IMR-90 (cell line): ENCODE results near the gene OR5M8. TPM values are rescaled to one million over a fixed set of nuclear protein-coding genes. Genes with fewer than 3 reads are reported as not detected.

Source experiments
- ATAC-seq: fragments of 200-7000 bp; cut with Tn5 transposase; 2 replicates; pipeline ENCODE4 v1.9.1; 2020; ENCODE audit warnings: low read depth, mild to moderate bottlenecking, moderate library complexity
- BruUV-seq: library from RNA; stranded (reverse); fragments of 400-500 nt; replicated peaks from 2 replicates; lab custom pipeline; 2021; lab: Mats Ljungman, UMichigan
- CTCF ChIA-PET: fragments of 300-600 bp; formaldehyde crosslinking; extraction: SDS; loops from one replicate; lab custom pipeline; 2021; ENCODE audit warnings: antibody characterized with exemption; lab: Yijun Ruan, JAX
- POLR2A ChIA-PET: fragments of 300-600 bp; sonication (Branson Sonifier 250); formaldehyde crosslinking; loops from one replicate; lab custom pipeline; 2022; ENCODE audit warnings: antibody characterized with exemption; ENCODE audit not compliant: unreplicated experiment; lab: Charles Lee
- DNase-seq: peaks from one replicate; pipeline ENCODE4 v3.0.0; 2013
- H2AFZ ChIP-seq: replicated peaks from 2 replicates; pipeline ENCODE3; 2013; ENCODE audit warnings: low read length, mild to moderate bottlenecking; ENCODE audit not compliant: poor library complexity
- H2AK5ac ChIP-seq: 2 replicates; pipeline ENCODE4 v1.6.1; 2013; ENCODE audit warnings: low read depth, low read length, inconsistent platforms
- H2AK9ac ChIP-seq: replicated peaks from 2 replicates; pipeline ENCODE3; 2013; ENCODE audit warnings: mild to moderate bottlenecking, low read depth, low read length, moderate library complexity; ENCODE audit not compliant: poor library complexity
- H2BK120ac ChIP-seq: 2 replicates; pipeline ENCODE4 v1.6.1; 2013; ENCODE audit warnings: low read depth, low read length, inconsistent platforms
- H2BK15ac ChIP-seq: 3 replicates; pipeline ENCODE4 v1.6.1; 2013; ENCODE audit warnings: low read depth, low read length, inconsistent platforms
- H2BK20ac ChIP-seq: 2 replicates; pipeline ENCODE4 v1.6.1; 2013; ENCODE audit warnings: low read depth, mild to moderate bottlenecking, inconsistent platforms, low read length, moderate library complexity
- H2BK5ac ChIP-seq: 2 replicates; pipeline ENCODE4 v1.6.1; 2013; ENCODE audit warnings: mild to moderate bottlenecking, low read depth, low read length, inconsistent platforms; ENCODE audit not compliant: poor library complexity, severe bottlenecking
- H3K14ac ChIP-seq: replicated peaks from 2 replicates; pipeline ENCODE4 v1.6.1; 2013; ENCODE audit warnings: low read depth, low read length, inconsistent platforms
- H3K18ac ChIP-seq: 2 replicates; pipeline ENCODE4 v1.6.1; 2013; ENCODE audit warnings: low read depth, low read length, control low read depth
- H3K23ac ChIP-seq: 2 replicates; pipeline ENCODE4 v1.6.1; 2013; ENCODE audit warnings: low read depth, low read length, inconsistent platforms
- H3K27ac ChIP-seq: 2 replicates; pipeline ENCODE4 v1.5.1; 2013; ENCODE audit warnings: mild to moderate bottlenecking, control low read depth, low read length; ENCODE audit not compliant: insufficient read depth
- H3K27me3 ChIP-seq: 2 replicates; pipeline ENCODE4 v1.6.1; 2013; ENCODE audit warnings: low read length; ENCODE audit not compliant: control insufficient read depth, insufficient read depth
- H3K36me3 ChIP-seq: 2 replicates; pipeline ENCODE4 v1.6.1; 2013; ENCODE audit warnings: low read length, mixed read lengths; ENCODE audit not compliant: control insufficient read depth, insufficient read depth
- H3K4ac ChIP-seq: 2 replicates; pipeline ENCODE4 v1.6.1; 2013; ENCODE audit warnings: low read depth, low read length, inconsistent platforms
- H3K4me1 ChIP-seq: 2 replicates; pipeline ENCODE4 v1.6.1; 2013; ENCODE audit warnings: low read length, mixed read lengths; ENCODE audit not compliant: control insufficient read depth, insufficient read depth
- H3K4me2 ChIP-seq: 2 replicates; pipeline ENCODE4 v1.6.1; 2013; ENCODE audit warnings: low read depth, mild to moderate bottlenecking, control low read depth, low read length, moderate library complexity
- H3K4me3 ChIP-seq: 2 replicates; pipeline ENCODE4 v1.5.1; 2013; ENCODE audit warnings: low read depth, mild to moderate bottlenecking, control low read depth, low read length, moderate library complexity; ENCODE audit not compliant: insufficient read depth
- H3K56ac ChIP-seq: 2 replicates; pipeline ENCODE4 v1.6.1; 2013; ENCODE audit warnings: low read length, inconsistent platforms; ENCODE audit not compliant: insufficient read depth; ENCODE audit errors: extremely low read depth
- H3K79me1 ChIP-seq, 2 experiments: 2 replicates each; pipeline ENCODE4 v1.6.1; 2013; ENCODE audit warnings: low read length in 2 of 2, inconsistent platforms in 1 of 2, low read depth in 1 of 2
- H3K9ac ChIP-seq: 2 replicates; pipeline ENCODE4 v1.6.1; 2013; ENCODE audit warnings: low read depth, low read length, control low read depth
- H3K9me1 ChIP-seq: 2 replicates; pipeline ENCODE4 v1.6.1; 2013; ENCODE audit warnings: low read length, inconsistent platforms; ENCODE audit not compliant: insufficient read depth
- H3K9me3 ChIP-seq: 2 replicates; pipeline ENCODE4 v1.6.1; 2013; ENCODE audit warnings: low read length; ENCODE audit not compliant: control insufficient read depth, insufficient read depth
- H4K20me1 ChIP-seq: 2 replicates; pipeline ENCODE4 v1.6.1; 2013; ENCODE audit warnings: low read length, inconsistent platforms; ENCODE audit not compliant: insufficient read depth
- H4K5ac ChIP-seq: 2 replicates; pipeline ENCODE4 v1.6.1; 2013; ENCODE audit warnings: mild to moderate bottlenecking, low read depth, low read length, control low read depth
- H4K8ac ChIP-seq, 2 experiments: 2 replicates each; pipeline ENCODE4 v1.6.1; 2013; ENCODE audit warnings: low read depth in 2 of 2, low read length in 2 of 2, control low read depth in 1 of 2, inconsistent platforms in 1 of 2
- H4K91ac ChIP-seq: 2 replicates; pipeline ENCODE4 v1.6.1; 2013; ENCODE audit warnings: low read depth, low read length, inconsistent platforms; ENCODE audit not compliant: insufficient read depth
- CTCF ChIP-seq: conservative IDR thresholded peaks from 2 replicates; pipeline ENCODE4 v1.5.1; 2012; ENCODE audit warnings: mild to moderate bottlenecking, low read depth, low read length, improper control_type of control experiment
- MAFK ChIP-seq: IDR thresholded peaks from 2 replicates; pipeline ENCODE4 v1.6.1; 2012; ENCODE audit warnings: low read depth, low read length, improper control_type of control experiment
- MAZ ChIP-seq: IDR thresholded peaks from 2 replicates; pipeline ENCODE4 v1.6.1; 2012; ENCODE audit warnings: low read depth, mild to moderate bottlenecking, low read length, improper control_type of control experiment, moderate library complexity, borderline replicate concordance
- MXI1 ChIP-seq: IDR thresholded peaks from 2 replicates; pipeline ENCODE4 v1.6.1; 2012; ENCODE audit warnings: low read depth, mild to moderate bottlenecking, low read length, moderate library complexity, borderline replicate concordance
- POLR2A ChIP-seq: IDR thresholded peaks from 2 replicates; pipeline ENCODE4 v1.6.1; 2012; ENCODE audit warnings: mild to moderate bottlenecking, low read depth, low read length
- RCOR1 ChIP-seq: IDR thresholded peaks from 2 replicates; pipeline ENCODE4 v1.6.1; 2012; ENCODE audit warnings: mild to moderate bottlenecking, low read length, improper control_type of control experiment; ENCODE audit not compliant: insufficient replicate concordance
- USF2 ChIP-seq: fragments of 150-350 bp; IDR thresholded peaks from 2 replicates; pipeline ENCODE4 v1.6.1; 2017; ENCODE audit warnings: mild to moderate bottlenecking, antibody characterized with exemption, low read length, low read depth
- WGBS, 2 experiments: methylation state at CpG; one replicate each; pipeline versions ENCODE4 v1.1.5 to v1.1.7; 2013; ENCODE audit warnings: missing lambda C conversion rate in 2 of 2; ENCODE audit not compliant: insufficient read length in 1 of 2; ENCODE audit errors: extremely low coverage in 2 of 2; 5-methylcytosine and 5-hydroxymethylcytosine counted together
- dilution Hi-C: fragments of 300-500 bp; cut with HindIII; formaldehyde crosslinking; loops from one replicate; pipeline ENCODE4 v1.14.3; 2018; ENCODE audit warnings: low sequenced_read_pairs; ENCODE audit not compliant: unreplicated experiment
- in situ Hi-C: fragments of 300-500 bp; cut with MboI; formaldehyde crosslinking; loops from 3 replicates; pipeline ENCODE4 v1.14.3; 2019; ENCODE audit warnings: low sequenced_read_pairs, inconsistent platforms, mixed read lengths
- intact Hi-C: fragments of 100-400 bp; cut with micrococcal nuclease; formaldehyde crosslinking; loops from 2 replicates; pipeline ENCODE4 v1.10.0; 2022
- polyA plus RNA-seq, 3 experiments: library from polyadenylated mRNA; depleted of rRNA; stranded (reverse); fragments of >200 nt; gene quantifications; 2 replicates each; pipeline ENCODE4 v1.2.3, GENCODE V29; 2012; ENCODE audit warnings: low replicate concordance in 1 of 3
- total RNA-seq: library from RNA; depleted of rRNA; stranded (reverse); fragments of >200 nt; gene quantifications from 2 replicates; pipeline ENCODE4 v1.2.3, GENCODE V29; 2012

Gene OR5M8
- total and polyA plus RNA-seq, 2 of the 4 experiments (the other 2 are of a cell fraction) = not detected

- Histone ChIP-seq H3K14ac (no peak overlapping the region), H3K23ac (no peak overlapping the region), H3K18ac (no peak overlapping the region), H4K8ac (no peak overlapping the region), H3K9ac (no peak overlapping the region), H3K9me3 (peaks cover 8% of the 10 kb centered on the region; the same call in 1 of the 2 replicates), H2AFZ (no peak overlapping the region), H3K27ac (no peak overlapping the region), H3K4me3 (no peak overlapping the region), H2BK15ac (no peak overlapping the region), H2BK120ac (no peak overlapping the region), H3K27me3 (no peaks in the 10 kb centered on the region), H3K56ac (no peak overlapping the region), H3K4ac (no peak overlapping the region), H2BK5ac (no peak overlapping the region), H3K4me2 (no peak overlapping the region), H4K91ac (no peak overlapping the region), H3K4me1 (no peaks in the 10 kb centered on the region), H3K36me3 (no peaks in the 10 kb centered on the region), H2AK5ac (no peak overlapping the region), H3K79me1 (no peaks in the 10 kb centered on the region), H4K5ac (no peak overlapping the region), H2BK20ac (no peak overlapping the region), H2AK9ac (no peak overlapping the region), H4K20me1 (no peaks in the 10 kb centered on the region), H3K9me1 (no peaks in the 10 kb centered on the region)
- DNase-seq = no peak
- no peak for ATAC-seq
- dilution Hi-C loops (no loop called here), intact Hi-C loops (no loop called here), in situ Hi-C loops (no loop called here)
- CTCF ChIA-PET = interaction anchor here (0.6 kb wide), 1 partner anchor 328 kb away, joined by 3 read pairs; no protein-coding TSS in a partner anchor
- POLR2A ChIA-PET = no interaction called here
- WGBS, 2 experiments = no CpG with 5 or more reads among the region's 1 CpG
- no TSS peak for BruUV-seq
- no peak for TF ChIP-seq MAZ
- TF ChIP-seq CTCF = no peak
- peak; percentile 56 for TF ChIP-seq MAFK
- no peak for TF ChIP-seq MXI1
- TF ChIP-seq RCOR1 = no peak
- TF ChIP-seq POLR2A = no peak
- TF ChIP-seq USF2 = no peak
Observed at GRCh38 chr11:56513280-56513679, 22.1 kb upstream of the OR5M8 start.
